Measurements from ENCODE around the gene FGF12.

The FGF12 gene

DNA sequence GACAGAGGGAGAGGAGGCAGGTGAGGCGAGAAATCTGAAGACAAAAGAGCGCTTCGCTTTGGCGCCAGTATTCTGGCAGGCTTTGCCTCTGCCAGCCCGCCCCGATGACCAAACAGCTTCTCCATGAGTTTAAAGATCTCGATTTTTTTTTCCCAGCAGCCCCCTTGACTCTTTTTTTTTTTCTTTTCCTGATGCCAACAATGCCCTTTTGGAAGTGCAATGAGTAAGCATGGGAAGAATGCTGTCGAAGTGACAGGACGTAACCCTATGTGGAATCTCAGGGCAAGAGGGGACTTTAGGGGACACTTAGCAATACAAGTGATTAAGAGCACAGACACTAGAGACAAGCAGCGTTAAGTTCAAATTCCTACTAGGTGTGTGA is 211.7 kb downstream of the FGF12 start:
- Mint-ChIP-seq H3K27me3 (peaks cover 51% of the 10 kb centered on the region), H3K4me1 (ENCODE audit: low read depth) (peaks cover 8% of the 10 kb centered on the region), H3K9me3 (no peaks in the 10 kb centered on the region), H3K4me3 (no peak overlapping the region), H3K36me3 (ENCODE audit: low read depth) (no peaks in the 10 kb centered on the region), H3K27ac (no peak overlapping the region)

GRCh38 chr3:192514754-192515663 is 212.3 kb downstream of the FGF12 start:
- Mint-ChIP-seq H3K9me3 (no peaks in the 10 kb centered on the region), H3K27ac (no peak overlapping the region), H3K4me1 (ENCODE audit: low read depth) (peaks cover 8% of the 10 kb centered on the region), H3K4me3 (no peak overlapping the region), H3K27me3 (peaks cover 53% of the 10 kb centered on the region), H3K36me3 (ENCODE audit: low read depth) (no peaks in the 10 kb centered on the region)

DNA sequence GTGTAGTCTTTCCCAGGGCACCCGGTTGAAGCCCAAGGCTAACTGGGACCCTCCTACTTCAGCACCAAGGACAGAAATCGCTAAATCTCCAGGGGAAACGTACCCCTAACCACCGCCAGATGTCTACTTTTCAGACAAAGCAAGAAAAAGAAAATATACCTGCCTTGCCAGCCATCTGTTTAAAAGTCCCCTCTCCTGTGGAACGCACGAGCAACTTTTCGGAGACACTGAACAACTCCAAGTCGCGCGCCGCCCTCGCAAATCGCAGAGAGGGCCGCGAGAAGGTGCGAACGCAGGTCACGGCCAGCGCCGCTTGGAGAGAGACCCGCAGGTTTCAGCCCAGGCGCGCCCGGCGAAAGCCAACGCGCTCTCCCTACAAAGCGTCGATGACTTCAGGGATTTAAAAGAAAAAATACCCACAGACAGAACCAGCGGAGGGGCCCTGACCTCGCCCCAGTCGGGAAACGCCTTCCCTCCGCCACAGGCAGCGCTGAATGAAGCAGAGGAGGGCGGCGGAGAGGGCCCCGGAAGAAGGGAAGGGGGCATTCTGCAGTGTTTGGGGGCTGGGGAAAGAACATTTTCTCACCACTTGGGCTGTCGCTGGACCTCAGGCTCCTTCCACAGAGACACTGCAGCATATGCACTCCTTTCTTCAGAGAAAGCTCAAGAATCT is 213.1 kb downstream of the FGF12 start:
- no peaks in the 10 kb centered on the region for H3K9me3 Mint-ChIP-seq
- no peak overlapping the region for H3K27ac Mint-ChIP-seq
- no peaks in the 10 kb centered on the region for H3K36me3 Mint-ChIP-seq (ENCODE audit: low read depth)
- no peak overlapping the region for H3K4me3 Mint-ChIP-seq
- peaks cover 53% of the 10 kb centered on the region for H3K27me3 Mint-ChIP-seq
- peaks cover 8% of the 10 kb centered on the region for H3K4me1 Mint-ChIP-seq (ENCODE audit: low read depth)

DNA sequence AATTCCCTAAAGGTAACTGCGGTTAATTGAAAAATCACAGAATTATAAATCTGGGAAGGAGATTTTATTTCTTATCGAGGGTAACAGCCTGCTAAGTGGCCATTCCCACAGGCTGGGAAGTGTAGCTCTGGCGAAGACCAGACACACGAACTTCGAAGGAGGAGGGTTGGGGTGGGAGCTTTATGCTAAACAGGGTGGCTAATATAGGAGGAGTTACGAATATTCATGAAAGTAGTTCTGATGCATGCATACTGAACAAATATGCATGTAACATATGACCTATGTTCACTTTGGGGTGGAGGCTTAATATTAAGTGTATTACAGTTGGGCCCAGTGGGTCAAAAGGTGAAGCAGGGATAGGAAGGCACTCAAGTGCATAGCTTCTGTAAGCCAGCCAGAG is 221.6 kb downstream of the FGF12 start:
- H3K27me3 Mint-ChIP-seq, result peaks cover 8% of the 10 kb centered on the region
- H3K36me3 Mint-ChIP-seq (ENCODE audit: low read depth), result no peaks in the 10 kb centered on the region
- H3K4me3 Mint-ChIP-seq, result no peak overlapping the region
- H3K4me1 Mint-ChIP-seq (ENCODE audit: low read depth), result no peaks in the 10 kb centered on the region
- H3K27ac Mint-ChIP-seq, result no peak overlapping the region
- peaks cover 4% of the 10 kb centered on the region for H3K9me3 Mint-ChIP-seq

GRCh38 chr3:192501401-192501800 is 225.9 kb downstream of the FGF12 start:
- Mint-ChIP-seq H3K27ac (no peak overlapping the region), H3K4me1 (ENCODE audit: low read depth) (no peaks in the 10 kb centered on the region), H3K4me3 (no peak overlapping the region), H3K9me3 (no peaks in the 10 kb centered on the region), H3K27me3 (peaks cover 4% of the 10 kb centered on the region), H3K36me3 (ENCODE audit: low read depth) (no peaks in the 10 kb centered on the region)

- Mint-ChIP-seq H3K4me3 (no peak overlapping the region), H3K36me3 (ENCODE audit: low read depth) (no peaks in the 10 kb centered on the region), H3K4me1 (ENCODE audit: low read depth) (no peaks in the 10 kb centered on the region), H3K9me3 (no peaks in the 10 kb centered on the region), H3K27ac (no peak overlapping the region), H3K27me3 (peaks cover 4% of the 10 kb centered on the region)
Measured at GRCh38 chr3:192496905-192497587, 230.3 kb downstream of the FGF12 start.

DNA sequence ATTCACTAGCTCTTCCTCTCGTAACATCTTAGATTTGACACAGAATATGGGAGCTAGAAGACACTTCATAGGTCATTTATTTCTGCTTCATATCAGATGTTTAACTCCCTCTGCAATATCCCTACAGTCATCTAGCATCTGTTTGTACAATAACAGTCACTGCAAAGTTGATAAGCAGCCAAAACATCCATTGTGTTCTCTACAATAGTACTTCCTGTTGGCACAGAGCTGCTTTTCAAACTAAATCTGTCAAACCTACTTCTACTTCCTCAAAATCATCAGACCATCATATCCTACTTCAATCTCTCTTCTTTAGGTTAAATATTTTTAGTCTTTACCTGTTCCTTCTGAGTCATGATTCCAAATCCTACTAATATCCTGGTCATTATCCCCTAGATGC is 233.2 kb downstream of the FGF12 start:
- H3K27me3 Mint-ChIP-seq, result no peaks in the 10 kb centered on the region
- no peaks in the 10 kb centered on the region for H3K36me3 Mint-ChIP-seq (ENCODE audit: low read depth)
- H3K27ac Mint-ChIP-seq, result no peak overlapping the region
- H3K9me3 Mint-ChIP-seq, result no peaks in the 10 kb centered on the region
- H3K4me3 Mint-ChIP-seq, result no peak overlapping the region
- H3K4me1 Mint-ChIP-seq (ENCODE audit: low read depth), result no peaks in the 10 kb centered on the region

- H3K9me3 Mint-ChIP-seq, result no peaks in the 10 kb centered on the region
- H3K36me3 Mint-ChIP-seq (ENCODE audit: low read depth), result no peaks in the 10 kb centered on the region
- H3K27ac Mint-ChIP-seq, result no peak overlapping the region
- peaks cover 8% of the 10 kb centered on the region for H3K27me3 Mint-ChIP-seq
- no peak overlapping the region for H3K4me3 Mint-ChIP-seq
- no peaks in the 10 kb centered on the region for H3K4me1 Mint-ChIP-seq (ENCODE audit: low read depth)
Measured at GRCh38 chr3:192490720-192491119, 236.6 kb downstream of the FGF12 start.

DNA sequence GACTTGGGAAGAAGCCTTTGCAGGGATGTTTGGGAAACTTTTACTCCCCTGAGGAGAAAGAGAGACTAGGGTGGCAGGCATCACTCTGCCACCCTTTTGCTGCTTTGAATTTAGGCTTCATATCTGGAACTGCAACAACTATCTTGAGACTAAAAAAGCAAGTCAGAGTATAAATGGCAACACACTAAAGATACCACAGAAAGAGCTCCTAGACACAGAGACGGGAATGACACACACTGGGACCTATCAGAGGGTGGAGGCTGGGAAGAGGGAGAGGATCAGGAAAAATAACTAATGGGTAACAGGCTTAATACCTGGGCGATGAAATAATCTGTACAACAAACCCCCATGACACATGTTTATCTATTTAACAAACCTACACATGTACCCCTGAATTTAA is 237.8 kb downstream of the FGF12 start:
- H3K4me1 Mint-ChIP-seq (ENCODE audit: low read depth), result no peaks in the 10 kb centered on the region
- no peak overlapping the region for H3K27ac Mint-ChIP-seq
- H3K4me3 Mint-ChIP-seq, result no peak overlapping the region

DNA sequence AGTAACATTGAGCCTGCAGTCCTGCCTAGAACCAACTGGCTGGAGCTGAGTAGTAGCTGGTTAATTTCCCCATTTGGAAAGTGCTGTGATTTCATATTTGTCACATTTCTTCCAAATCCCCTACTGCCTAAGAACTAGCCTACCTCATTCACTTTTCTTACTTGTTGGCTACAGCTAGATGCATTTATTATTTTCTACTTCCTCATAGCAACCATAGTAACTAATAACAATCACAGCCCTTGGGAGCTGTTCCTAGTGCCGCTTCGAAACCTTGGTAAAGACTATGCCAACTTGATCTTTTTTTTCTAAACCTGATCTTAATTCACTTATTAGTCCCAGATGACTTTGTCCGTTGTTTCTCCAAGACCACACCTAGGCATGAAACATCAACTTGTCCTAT is 240.3 kb downstream of the FGF12 start:
- Mint-ChIP-seq H3K36me3 (ENCODE audit: low read depth) (no peaks in the 10 kb centered on the region), H3K4me3 (no peak overlapping the region), H3K9me3 (no peaks in the 10 kb centered on the region), H3K4me1 (ENCODE audit: low read depth) (no peaks in the 10 kb centered on the region), H3K27ac (no peak overlapping the region), H3K27me3 (peaks cover 8% of the 10 kb centered on the region)

More for the DNA sequence above, 237.8 kb downstream of the FGF12 start:
- peaks cover 8% of the 10 kb centered on the region for H3K27me3 Mint-ChIP-seq
- no peaks in the 10 kb centered on the region for H3K36me3 Mint-ChIP-seq (ENCODE audit: low read depth)
- no peaks in the 10 kb centered on the region for H3K9me3 Mint-ChIP-seq

- no peak overlapping the region for H3K27ac Mint-ChIP-seq
- H3K27me3 Mint-ChIP-seq, result peaks cover 12% of the 10 kb centered on the region
- H3K4me3 Mint-ChIP-seq, result no peak overlapping the region
- H3K36me3 Mint-ChIP-seq (ENCODE audit: low read depth), result no peaks in the 10 kb centered on the region
- H3K4me1 Mint-ChIP-seq (ENCODE audit: low read depth), result no peaks in the 10 kb centered on the region
- no peaks in the 10 kb centered on the region for H3K9me3 Mint-ChIP-seq
Measured at GRCh38 chr3:192482809-192483208, 244.5 kb downstream of the FGF12 start.

DNA sequence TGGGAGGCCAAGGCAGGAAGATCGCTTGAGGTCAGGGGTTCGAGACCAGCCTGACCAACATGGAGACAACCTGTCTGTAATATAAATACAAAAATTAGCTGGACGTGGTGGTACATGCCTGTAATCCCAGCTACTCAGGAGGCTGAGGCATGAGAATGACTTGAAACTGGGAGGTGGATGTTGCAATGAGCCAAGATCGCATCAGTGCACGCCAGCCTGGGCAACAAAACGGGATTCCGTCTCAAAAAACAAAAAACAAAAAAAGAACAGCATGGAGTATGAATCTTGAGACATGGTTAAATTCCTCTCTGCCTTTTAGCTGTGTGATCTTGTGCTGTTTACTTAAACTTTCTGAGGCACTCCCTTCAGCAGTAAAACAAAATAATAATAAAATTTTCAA is 244.9 kb downstream of the FGF12 start:
- Mint-ChIP-seq H3K27me3 (peaks cover 12% of the 10 kb centered on the region), H3K36me3 (ENCODE audit: low read depth) (no peaks in the 10 kb centered on the region), H3K27ac (no peak overlapping the region), H3K9me3 (no peaks in the 10 kb centered on the region), H3K4me1 (ENCODE audit: low read depth) (no peaks in the 10 kb centered on the region), H3K4me3 (no peak overlapping the region)

GRCh38 chr3:192481638-192482037 is 245.7 kb downstream of the FGF12 start:
- no peak overlapping the region for H3K27ac Mint-ChIP-seq
- no peak overlapping the region for H3K4me3 Mint-ChIP-seq
- no peaks in the 10 kb centered on the region for H3K4me1 Mint-ChIP-seq (ENCODE audit: low read depth)
- H3K27me3 Mint-ChIP-seq, result peaks cover 12% of the 10 kb centered on the region
- H3K36me3 Mint-ChIP-seq (ENCODE audit: low read depth), result no peaks in the 10 kb centered on the region
- H3K9me3 Mint-ChIP-seq, result no peaks in the 10 kb centered on the region

- no peaks in the 10 kb centered on the region for H3K9me3 Mint-ChIP-seq
Measured at GRCh38 chr3:192467230-192468140, 259.9 kb downstream of the FGF12 start.

More at GRCh38 chr3:192467230-192468140, 259.9 kb downstream of the FGF12 start:
- Mint-ChIP-seq H3K4me3 (no peak overlapping the region), H3K27me3 (peaks cover 25% of the 10 kb centered on the region), H3K4me1 (ENCODE audit: low read depth) (no peaks in the 10 kb centered on the region), H3K27ac (no peak overlapping the region), H3K36me3 (ENCODE audit: low read depth) (no peaks in the 10 kb centered on the region)

All from stimulated activated naive CD8-positive, alpha-beta T cell treated with anti-CD3 and anti-CD28 coated beads, Interleukin-15, Interleukin-2, amounts not matched to agents 100 ng/mL and 50 ng/mL, for 24 hours (primary cell).